T-helper 1 cell (primary cell): ENCODE results near the gene C1R.

Experiments used
- DNase-seq, 5 donors: peaks; one replicate each; pipeline ENCODE4 v3.0.0-alpha.2; 2012 to 2020
- total RNA-seq, 4 donors: gene quantifications; one replicate each; lab custom pipeline; 2026; lab: John Stamatoyannopoulos, UW

C1R gene
- total RNA-seq, result 0.95 to 3.0 (median 1.8) reads per million in 4 donors

GRCh38 chr12:7092229-7092985 is at the start of gene C1R:
Gene C1R, minus strand, starts transcription at chr12:7092445. Its CDS starts 57 bp downstream, at chr12:7092388.
- peak; percentile 40 to 66 (median 52) for DNase-seq

- DNase-seq, result no peak
Measured at GRCh38 chr12:7141351-7142005, 49.2 kb upstream of the C1R start.

- DNase-seq, result no peak
Measured at GRCh38 chr12:7139200-7139599, 47.0 kb upstream of the C1R start.

- no peak for DNase-seq
Measured at GRCh38 chr12:7137908-7138307, 45.7 kb upstream of the C1R start.

GRCh38 chr12:7136676-7137075 is 44.4 kb upstream of the C1R start:
- DNase-seq, result no peak

GRCh38 chr12:7136071-7136470 is 43.8 kb upstream of the C1R start:
- DNase-seq, result no peak

- no peak for DNase-seq
Measured at GRCh38 chr12:7134396-7135166, 42.3 kb upstream of the C1R start.

GRCh38 chr12:7131502-7131866 is 39.2 kb upstream of the C1R start:
- DNase-seq, result peak in 2 of 5 donors; percentile 13 to 28

- DNase-seq, result peak; percentile 29 to 48 (median 31)
Measured at GRCh38 chr12:7130701-7131501, 38.7 kb upstream of the C1R start.

- DNase-seq, result peak; percentile 78 to 89 (median 83)
Measured at GRCh38 chr12:7129872-7130691, 37.8 kb upstream of the C1R start, which contains the start of gene CLSTN3. Gene CLSTN3, plus strand, starts transcription at chr12:7130371. Its CDS starts 278 bp downstream, at chr12:7130649.

GRCh38 chr12:7129287-7129871 is 37.1 kb upstream of the C1R start:
- no peak for DNase-seq

- no peak for DNase-seq
Measured at GRCh38 chr12:7128681-7129286, 36.5 kb upstream of the C1R start, which contains the start of gene RBP5. Gene RBP5, minus strand, starts transcription at chr12:7128889. Its CDS starts 114 bp downstream, at chr12:7128775.

GRCh38 chr12:7127916-7128626 is 35.8 kb upstream of the C1R start:
- DNase-seq, result no peak

- DNase-seq, result no peak
Measured at GRCh38 chr12:7125632-7126227, 33.5 kb upstream of the C1R start.

GRCh38 chr12:7123806-7124522 is 31.7 kb upstream of the C1R start:
- no peak for DNase-seq

GRCh38 chr12:7122811-7123769 is 30.8 kb upstream of the C1R start:
- DNase-seq, result no peak

- DNase-seq, result no peak
Measured at GRCh38 chr12:7121324-7121723, 29.1 kb upstream of the C1R start.

- no peak for DNase-seq
Measured at GRCh38 chr12:7120166-7120565, 27.9 kb upstream of the C1R start.
